Keratinocyte (primary cell): ENCODE data around the gene RFTN1. TPM values are rescaled to one million over a fixed set of nuclear protein-coding genes. Genes with fewer than 3 reads are reported as not detected.

ENCODE experiments used
- DNase-seq: peaks from one replicate; pipeline ENCODE4 v3.0.0-alpha.2; 2011; ENCODE audit warnings: low read depth, missing footprints, low spot score
- FAIRE-seq: peaks from 2 replicates; lab custom pipeline; 2011; peaks lifted over from hg19 to GRCh38; lab: Jason Lieb, UNC
- H2AFZ ChIP-seq: 2 replicates; pipeline ENCODE4 v1.6.0; 2012; ENCODE audit warnings: low read length, control low read depth, inconsistent platforms; ENCODE audit not compliant: control insufficient read depth
- H3K27ac ChIP-seq: 2 replicates; pipeline ENCODE4 v1.5.1; 2011; ENCODE audit warnings: low read length; ENCODE audit not compliant: control insufficient read depth, insufficient read depth
- H3K27me3 ChIP-seq: 3 replicates; pipeline ENCODE4 v1.6.0; 2011; ENCODE audit warnings: low read length; ENCODE audit not compliant: control insufficient read depth, insufficient read depth; ENCODE audit errors: extremely low read depth
- H3K36me3 ChIP-seq, 2 experiments: 2 replicates in 1 of 2; 3 replicates in 1 of 2; pipeline ENCODE4 v1.5.1; 2011; ENCODE audit warnings: low read length in 2 of 2, mild to moderate bottlenecking in 1 of 2; ENCODE audit not compliant: control insufficient read depth in 2 of 2, insufficient read depth in 2 of 2; ENCODE audit errors: extremely low read depth in 1 of 2
- H3K4me1 ChIP-seq: 3 replicates; pipeline ENCODE4 v1.5.1; 2011; ENCODE audit warnings: low read length; ENCODE audit not compliant: control insufficient read depth, insufficient read depth; ENCODE audit errors: extremely low read depth
- H3K4me2 ChIP-seq: 3 replicates; pipeline ENCODE4 v1.6.0; 2011; ENCODE audit warnings: low read depth, low read length; ENCODE audit not compliant: control insufficient read depth, insufficient read depth; ENCODE audit errors: extremely low read depth
- H3K4me3 ChIP-seq, 3 experiments: fragments of 200-600 bp in 1 of 3; sonication (generic) in 1 of 3; 2 replicates in 2 of 3; 3 replicates in 1 of 3; pipeline ENCODE4 v1.5.1; 2011 to 2016; ENCODE audit warnings: low read length in 3 of 3, mild to moderate bottlenecking in 3 of 3, control low read depth in 2 of 3, inconsistent platforms in 1 of 3, low read depth in 1 of 3, mixed read lengths in 1 of 3, mixed run types in 1 of 3, moderate library complexity in 1 of 3; ENCODE audit not compliant: control insufficient read depth in 2 of 3, insufficient read depth in 2 of 3; ENCODE audit errors: extremely low read depth in 1 of 3
- H3K79me2 ChIP-seq: 2 replicates; pipeline ENCODE4 v1.6.0; 2012; ENCODE audit warnings: low read length; ENCODE audit not compliant: control insufficient read depth, insufficient read depth
- H3K9ac ChIP-seq: 3 replicates; pipeline ENCODE4 v1.6.0; 2011; ENCODE audit warnings: low read length; ENCODE audit not compliant: control insufficient read depth, insufficient read depth; ENCODE audit errors: extremely low read depth
- H3K9me1 ChIP-seq: 3 replicates; pipeline ENCODE4 v1.6.0; 2011; ENCODE audit warnings: low read length; ENCODE audit not compliant: control insufficient read depth, insufficient read depth; ENCODE audit errors: extremely low read depth
- H3K9me3 ChIP-seq: 2 replicates; pipeline ENCODE4 v1.5.1; 2012; ENCODE audit warnings: low read depth, low read length; ENCODE audit not compliant: control insufficient read depth
- H4K20me1 ChIP-seq: 3 replicates; pipeline ENCODE4 v1.6.0; 2011; ENCODE audit warnings: low read length; ENCODE audit not compliant: control insufficient read depth, insufficient read depth; ENCODE audit errors: extremely low read depth
- EZH2 ChIP-seq: IDR thresholded peaks from one replicate; pipeline ENCODE4 v1.6.1; 2012; ENCODE audit warnings: inconsistent platforms, mild to moderate bottlenecking, low read length, moderate library complexity
- dilution Hi-C: fragments of 300-500 bp; cut with MboI; formaldehyde crosslinking; loops from one replicate; pipeline ENCODE4 v1.7.0; 2020; ENCODE audit warnings: low sequenced_read_pairs; ENCODE audit not compliant: extremely low pct_ligation_motif_present
- polyA plus RNA-seq, 5 experiments: library from polyadenylated mRNA; depleted of rRNA in 3 of 5; stranded (reverse) in 3 of 5; stranded (forward) in 1 of 5; unstranded in 1 of 5; fragments of >200 nt; gene quantifications; 1 replicate in 1 of 5; 2 replicates in 3 of 5; 3 replicates in 1 of 5; pipeline versions ENCODE4 v1.2.1 to v1.2.3, GENCODE V29; 2011 to 2012; ENCODE audit warnings: missing spikeins in 2 of 5, low read depth in 1 of 5, low replicate concordance in 1 of 5
- TF ChIP-seq, protein P1 (sequence below), 3 experiments: IDR thresholded peaks in 1 of 3; conservative IDR thresholded peaks in 1 of 3; optimal IDR thresholded peaks in 1 of 3; 2 replicates in 2 of 3; 3 replicates in 1 of 3; pipeline versions ENCODE3 to v1.5.1; 2011; ENCODE audit warnings: low read length in 3 of 3, mild to moderate bottlenecking in 3 of 3, moderate library complexity in 2 of 3, control low read depth in 1 of 3, inconsistent platforms in 1 of 3; ENCODE audit not compliant: insufficient read depth in 2 of 3; ENCODE audit errors: extremely low read depth in 1 of 3

The RFTN1 gene
- polyA plus RNA-seq, 1 donor (not counting 4 experiments of a cell fraction or from before 2014, with no cell fraction given) = 18.0 TPM

GRCh38 chr3:16437640-16438039 is 75.9 kb downstream of the RFTN1 start:
- Histone ChIP-seq H3K4me1 (no peaks in the 10 kb centered on the region), H3K79me2 (no peaks in the 10 kb centered on the region), H3K9me3 (no peaks in the 10 kb centered on the region), H3K9me1 (no peaks in the 10 kb centered on the region), H3K4me3 (no peak overlapping the region), H3K4me2 (no peak overlapping the region), H4K20me1 (no peaks in the 10 kb centered on the region), H3K27ac (no peak overlapping the region), H3K27me3 (no peaks in the 10 kb centered on the region), H2AFZ (no peak overlapping the region), H3K36me3 (peaks cover 0 to 5% of the 10 kb centered on the region in 2 experiments), H3K9ac (no peak overlapping the region)
- no peak for FAIRE-seq
- DNase-seq = no peak
- TF ChIP-seq, protein P1, sequence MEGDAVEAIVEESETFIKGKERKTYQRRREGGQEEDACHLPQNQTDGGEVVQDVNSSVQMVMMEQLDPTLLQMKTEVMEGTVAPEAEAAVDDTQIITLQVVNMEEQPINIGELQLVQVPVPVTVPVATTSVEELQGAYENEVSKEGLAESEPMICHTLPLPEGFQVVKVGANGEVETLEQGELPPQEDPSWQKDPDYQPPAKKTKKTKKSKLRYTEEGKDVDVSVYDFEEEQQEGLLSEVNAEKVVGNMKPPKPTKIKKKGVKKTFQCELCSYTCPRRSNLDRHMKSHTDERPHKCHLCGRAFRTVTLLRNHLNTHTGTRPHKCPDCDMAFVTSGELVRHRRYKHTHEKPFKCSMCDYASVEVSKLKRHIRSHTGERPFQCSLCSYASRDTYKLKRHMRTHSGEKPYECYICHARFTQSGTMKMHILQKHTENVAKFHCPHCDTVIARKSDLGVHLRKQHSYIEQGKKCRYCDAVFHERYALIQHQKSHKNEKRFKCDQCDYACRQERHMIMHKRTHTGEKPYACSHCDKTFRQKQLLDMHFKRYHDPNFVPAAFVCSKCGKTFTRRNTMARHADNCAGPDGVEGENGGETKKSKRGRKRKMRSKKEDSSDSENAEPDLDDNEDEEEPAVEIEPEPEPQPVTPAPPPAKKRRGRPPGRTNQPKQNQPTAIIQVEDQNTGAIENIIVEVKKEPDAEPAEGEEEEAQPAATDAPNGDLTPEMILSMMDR (optimal IDR thresholded peaks at IDR 0.05 in 1 of 3, IDR thresholded peaks at IDR 0.05 in 1 of 3, conservative IDR thresholded peaks at IDR 0.05 in 1 of 3; ENCODE audit: extremely low read depth in 1 of 3, insufficient read depth in 2 of 3, low read length in 3 of 3) = no peak
- no peak for TF ChIP-seq EZH2
- dilution Hi-C loops = no loop called here

GRCh38 chr3:16433701-16434151 is 79.8 kb downstream of the RFTN1 start:
- Histone ChIP-seq H3K27ac (no peak overlapping the region), H3K4me1 (no peaks in the 10 kb centered on the region), H3K27me3 (no peaks in the 10 kb centered on the region), H3K4me2 (no peak overlapping the region), H2AFZ (no peak overlapping the region), H3K9ac (no peak overlapping the region), H3K36me3 (peaks cover 0 to 10% of the 10 kb centered on the region in 2 experiments), H3K9me1 (no peaks in the 10 kb centered on the region), H3K4me3 (no peak overlapping the region), H3K79me2 (no peaks in the 10 kb centered on the region), H3K9me3 (no peaks in the 10 kb centered on the region), H4K20me1 (no peaks in the 10 kb centered on the region)
- FAIRE-seq (no peak), DNase-seq (no peak)
- TF ChIP-seq, protein P1 (optimal IDR thresholded peaks at IDR 0.05 in 1 of 3, IDR thresholded peaks at IDR 0.05 in 1 of 3, conservative IDR thresholded peaks at IDR 0.05 in 1 of 3; ENCODE audit: extremely low read depth in 1 of 3, insufficient read depth in 2 of 3, low read length in 3 of 3) = no peak
- TF ChIP-seq EZH2 = no peak
- dilution Hi-C loops = no loop called here
